ENCODE data around the gene CASR.
A peak's percentile ranks its signal among the peaks of the same experiment; 100 is the strongest.
"Not testable (repeated sequence)": the region's sequence is repeated elsewhere in the genome, so short reads cannot be mapped to it uniquely, and the experiment has no call there.

CASR gene
- 0 to 0.17 (median 0) reads per million in 3 donors for total RNA-seq

GRCh38 chr3:122183521-122183892, at the start of gene CASR:
CASR (plus strand) TSS chr3:122183668; CDS start chr3:122254190, 70,522 bp downstream.
- Histone ChIP-seq H3K36me3 (ENCODE audit: control insufficient read depth, insufficient read depth, low read length) (no peaks in the 10 kb centered on the region), H3K4me1 (ENCODE audit: control insufficient read depth, insufficient read depth, low read length, poor library complexity, severe bottlenecking) (peaks cover 2% of the 10 kb centered on the region), H3K4me3 (ENCODE audit: insufficient read depth, low read depth, low read length, poor library complexity, severe bottlenecking) (peak within 1 kb of the TSS; percentile 30), H3K9me3 (ENCODE audit: control insufficient read depth, low read length) (no peaks in the 10 kb centered on the region), H3K27me3 (replicated peaks; ENCODE audit: control insufficient read depth, insufficient read depth, low read length, poor library complexity, severe bottlenecking) (no peaks in the 10 kb centered on the region), H3K27ac (ENCODE audit: insufficient read depth, low read length, poor library complexity, severe bottlenecking) (no peak within 1 kb of the TSS)
- no peak for DNase-seq

GRCh38 chr3:122146466-122146865, 37.0 kb upstream of the CASR start:
- H3K9me3 ChIP-seq (ENCODE audit: control insufficient read depth, low read length): no peaks in the 10 kb centered on the region
- H3K36me3 ChIP-seq (ENCODE audit: control insufficient read depth, insufficient read depth, low read length): no peaks in the 10 kb centered on the region
- H3K27me3 ChIP-seq (replicated peaks; ENCODE audit: control insufficient read depth, insufficient read depth, low read length, poor library complexity, severe bottlenecking): no peaks in the 10 kb centered on the region
- H3K4me1 ChIP-seq (ENCODE audit: control insufficient read depth, insufficient read depth, low read length, poor library complexity, severe bottlenecking): no peaks in the 10 kb centered on the region
- no peak overlapping the region for H3K4me3 ChIP-seq (ENCODE audit: insufficient read depth, low read depth, low read length, poor library complexity, severe bottlenecking)
- no peak for DNase-seq
- H3K27ac ChIP-seq (ENCODE audit: insufficient read depth, low read length, poor library complexity, severe bottlenecking): no peak overlapping the region

GRCh38 chr3:122148941-122149627, 34.4 kb upstream of the CASR start:
- no peak for DNase-seq
- Histone ChIP-seq H3K27ac (ENCODE audit: insufficient read depth, low read length, poor library complexity, severe bottlenecking) (no peak overlapping the region), H3K4me1 (ENCODE audit: control insufficient read depth, insufficient read depth, low read length, poor library complexity, severe bottlenecking) (no peaks in the 10 kb centered on the region), H3K36me3 (ENCODE audit: control insufficient read depth, insufficient read depth, low read length) (no peaks in the 10 kb centered on the region), H3K9me3 (ENCODE audit: control insufficient read depth, low read length) (peaks cover 2% of the 10 kb centered on the region), H3K4me3 (ENCODE audit: insufficient read depth, low read depth, low read length, poor library complexity, severe bottlenecking) (no peak overlapping the region), H3K27me3 (replicated peaks; ENCODE audit: control insufficient read depth, insufficient read depth, low read length, poor library complexity, severe bottlenecking) (no peaks in the 10 kb centered on the region)

GRCh38 chr3:122151480-122151879, 32.0 kb upstream of the CASR start:
- no peak for DNase-seq

GRCh38 chr3:122164983-122165382, 18.5 kb upstream of the CASR start:
- not testable (repeated sequence) for H3K4me3 ChIP-seq (ENCODE audit: insufficient read depth, low read depth, low read length, poor library complexity, severe bottlenecking); DNase-seq; H3K4me1 ChIP-seq (ENCODE audit: control insufficient read depth, insufficient read depth, low read length, poor library complexity, severe bottlenecking); H3K27me3 ChIP-seq (replicated peaks; ENCODE audit: control insufficient read depth, insufficient read depth, low read length, poor library complexity, severe bottlenecking); H3K27ac ChIP-seq (ENCODE audit: insufficient read depth, low read length, poor library complexity, severe bottlenecking); H3K9me3 ChIP-seq (ENCODE audit: control insufficient read depth, low read length); H3K36me3 ChIP-seq (ENCODE audit: control insufficient read depth, insufficient read depth, low read length)

More at GRCh38 chr3:122151480-122151879, 32.0 kb upstream of the CASR start:
- H3K4me3 ChIP-seq (ENCODE audit: insufficient read depth, low read depth, low read length, poor library complexity, severe bottlenecking): no peak overlapping the region
- H3K36me3 ChIP-seq (ENCODE audit: control insufficient read depth, insufficient read depth, low read length): no peaks in the 10 kb centered on the region
- H3K27ac ChIP-seq (ENCODE audit: insufficient read depth, low read length, poor library complexity, severe bottlenecking): no peak overlapping the region
- peaks cover 6% of the 10 kb centered on the region for H3K9me3 ChIP-seq (ENCODE audit: control insufficient read depth, low read length)
- no peaks in the 10 kb centered on the region for H3K27me3 ChIP-seq (replicated peaks; ENCODE audit: control insufficient read depth, insufficient read depth, low read length, poor library complexity, severe bottlenecking)
- H3K4me1 ChIP-seq (ENCODE audit: control insufficient read depth, insufficient read depth, low read length, poor library complexity, severe bottlenecking): no peaks in the 10 kb centered on the region

- no peak overlapping the region for H3K27ac ChIP-seq (ENCODE audit: insufficient read depth, low read length, poor library complexity, severe bottlenecking)
- no peaks in the 10 kb centered on the region for H3K4me1 ChIP-seq (ENCODE audit: control insufficient read depth, insufficient read depth, low read length, poor library complexity, severe bottlenecking)
These were observed 15.8 kb upstream of the CASR start for GRCh38 chr3:122167630-122168029.

GRCh38 chr3:122168044-122168443, 15.4 kb upstream of the CASR start:
- Histone ChIP-seq H3K27ac (ENCODE audit: insufficient read depth, low read length, poor library complexity, severe bottlenecking) (no peak overlapping the region), H3K36me3 (ENCODE audit: control insufficient read depth, insufficient read depth, low read length) (no peaks in the 10 kb centered on the region), H3K9me3 (ENCODE audit: control insufficient read depth, low read length) (no peaks in the 10 kb centered on the region), H3K4me1 (ENCODE audit: control insufficient read depth, insufficient read depth, low read length, poor library complexity, severe bottlenecking) (no peaks in the 10 kb centered on the region), H3K4me3 (ENCODE audit: insufficient read depth, low read depth, low read length, poor library complexity, severe bottlenecking) (no peak overlapping the region), H3K27me3 (replicated peaks; ENCODE audit: control insufficient read depth, insufficient read depth, low read length, poor library complexity, severe bottlenecking) (no peaks in the 10 kb centered on the region)
- no peak for DNase-seq

More at GRCh38 chr3:122167630-122168029, 15.8 kb upstream of the CASR start:
- no peaks in the 10 kb centered on the region for H3K36me3 ChIP-seq (ENCODE audit: control insufficient read depth, insufficient read depth, low read length)
- H3K4me3 ChIP-seq (ENCODE audit: insufficient read depth, low read depth, low read length, poor library complexity, severe bottlenecking): no peak overlapping the region
- DNase-seq: no peak
- no peaks in the 10 kb centered on the region for H3K9me3 ChIP-seq (ENCODE audit: control insufficient read depth, low read length)
- no peaks in the 10 kb centered on the region for H3K27me3 ChIP-seq (replicated peaks; ENCODE audit: control insufficient read depth, insufficient read depth, low read length, poor library complexity, severe bottlenecking)

- no peak overlapping the region for H3K27ac ChIP-seq (ENCODE audit: insufficient read depth, low read length, poor library complexity, severe bottlenecking)
- no peak overlapping the region for H3K4me3 ChIP-seq (ENCODE audit: insufficient read depth, low read depth, low read length, poor library complexity, severe bottlenecking)
- H3K4me1 ChIP-seq (ENCODE audit: control insufficient read depth, insufficient read depth, low read length, poor library complexity, severe bottlenecking): no peaks in the 10 kb centered on the region
- no peak for DNase-seq
- no peaks in the 10 kb centered on the region for H3K9me3 ChIP-seq (ENCODE audit: control insufficient read depth, low read length)
- H3K27me3 ChIP-seq (replicated peaks; ENCODE audit: control insufficient read depth, insufficient read depth, low read length, poor library complexity, severe bottlenecking): no peaks in the 10 kb centered on the region
- H3K36me3 ChIP-seq (ENCODE audit: control insufficient read depth, insufficient read depth, low read length): no peaks in the 10 kb centered on the region
These were observed 13.6 kb upstream of the CASR start for GRCh38 chr3:122169911-122170310.

- not testable (repeated sequence) for H3K4me1 ChIP-seq (ENCODE audit: control insufficient read depth, insufficient read depth, low read length, poor library complexity, severe bottlenecking); H3K36me3 ChIP-seq (ENCODE audit: control insufficient read depth, insufficient read depth, low read length); H3K4me3 ChIP-seq (ENCODE audit: insufficient read depth, low read depth, low read length, poor library complexity, severe bottlenecking); H3K27me3 ChIP-seq (replicated peaks; ENCODE audit: control insufficient read depth, insufficient read depth, low read length, poor library complexity, severe bottlenecking); DNase-seq; H3K9me3 ChIP-seq (ENCODE audit: control insufficient read depth, low read length); H3K27ac ChIP-seq (ENCODE audit: insufficient read depth, low read length, poor library complexity, severe bottlenecking)
These were observed 12.1 kb upstream of the CASR start for GRCh38 chr3:122171361-122171760.

- no peak overlapping the region for H3K4me3 ChIP-seq (ENCODE audit: insufficient read depth, low read depth, low read length, poor library complexity, severe bottlenecking)
- no peak for DNase-seq
- no peak overlapping the region for H3K27ac ChIP-seq (ENCODE audit: insufficient read depth, low read length, poor library complexity, severe bottlenecking)
- no peaks in the 10 kb centered on the region for H3K27me3 ChIP-seq (replicated peaks; ENCODE audit: control insufficient read depth, insufficient read depth, low read length, poor library complexity, severe bottlenecking)
- H3K36me3 ChIP-seq (ENCODE audit: control insufficient read depth, insufficient read depth, low read length): no peaks in the 10 kb centered on the region
- no peaks in the 10 kb centered on the region for H3K9me3 ChIP-seq (ENCODE audit: control insufficient read depth, low read length)
- H3K4me1 ChIP-seq (ENCODE audit: control insufficient read depth, insufficient read depth, low read length, poor library complexity, severe bottlenecking): no peaks in the 10 kb centered on the region
These were observed 4.8 kb upstream of the CASR start for GRCh38 chr3:122178711-122179110.
